Epithelial cell of esophagus (primary cell): ENCODE measurements around the gene GPC5.
A peak's percentile ranks its signal among the peaks of the same experiment; 100 is the strongest.
"Not testable (repeated sequence)": the region's sequence is repeated elsewhere in the genome, so short reads cannot be mapped to it uniquely, and the experiment has no call there.

Experiments
- DNase-seq: peaks from one replicate; pipeline ENCODE4 v3.0.0; 2010; ENCODE audit warnings: low read depth
- H3K4me3 ChIP-seq: 2 replicates; pipeline ENCODE4 v1.5.1; 2011; ENCODE audit warnings: mild to moderate bottlenecking, low read length, control low read depth
- TF ChIP-seq, protein P1 (sequence below): IDR thresholded peaks from 2 replicates; pipeline ENCODE4 v1.5.1; 2011; ENCODE audit warnings: low read depth, mild to moderate bottlenecking, low read length, control low read depth, inconsistent platforms; ENCODE audit not compliant: insufficient read depth; ENCODE audit errors: missing control alignments

GPC5 gene

GRCh38 chr13:92491839-92492238 lies 1093.4 kb downstream of the GPC5 start:
- DNase-seq = no peak
- TF ChIP-seq, protein P1, sequence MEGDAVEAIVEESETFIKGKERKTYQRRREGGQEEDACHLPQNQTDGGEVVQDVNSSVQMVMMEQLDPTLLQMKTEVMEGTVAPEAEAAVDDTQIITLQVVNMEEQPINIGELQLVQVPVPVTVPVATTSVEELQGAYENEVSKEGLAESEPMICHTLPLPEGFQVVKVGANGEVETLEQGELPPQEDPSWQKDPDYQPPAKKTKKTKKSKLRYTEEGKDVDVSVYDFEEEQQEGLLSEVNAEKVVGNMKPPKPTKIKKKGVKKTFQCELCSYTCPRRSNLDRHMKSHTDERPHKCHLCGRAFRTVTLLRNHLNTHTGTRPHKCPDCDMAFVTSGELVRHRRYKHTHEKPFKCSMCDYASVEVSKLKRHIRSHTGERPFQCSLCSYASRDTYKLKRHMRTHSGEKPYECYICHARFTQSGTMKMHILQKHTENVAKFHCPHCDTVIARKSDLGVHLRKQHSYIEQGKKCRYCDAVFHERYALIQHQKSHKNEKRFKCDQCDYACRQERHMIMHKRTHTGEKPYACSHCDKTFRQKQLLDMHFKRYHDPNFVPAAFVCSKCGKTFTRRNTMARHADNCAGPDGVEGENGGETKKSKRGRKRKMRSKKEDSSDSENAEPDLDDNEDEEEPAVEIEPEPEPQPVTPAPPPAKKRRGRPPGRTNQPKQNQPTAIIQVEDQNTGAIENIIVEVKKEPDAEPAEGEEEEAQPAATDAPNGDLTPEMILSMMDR = no peak
- no peak overlapping the region for H3K4me3 ChIP-seq

- no peak for DNase-seq
- no peak overlapping the region for H3K4me3 ChIP-seq
- TF ChIP-seq, protein P1 = no peak
Measured at GRCh38 chr13:92494915-92495314, 1096.5 kb downstream of the GPC5 start.

- TF ChIP-seq, protein P1 = no peak
- H3K4me3 ChIP-seq = no peak overlapping the region
- DNase-seq = no peak
Measured at GRCh38 chr13:92500192-92500591, 1101.8 kb downstream of the GPC5 start.

DNA sequence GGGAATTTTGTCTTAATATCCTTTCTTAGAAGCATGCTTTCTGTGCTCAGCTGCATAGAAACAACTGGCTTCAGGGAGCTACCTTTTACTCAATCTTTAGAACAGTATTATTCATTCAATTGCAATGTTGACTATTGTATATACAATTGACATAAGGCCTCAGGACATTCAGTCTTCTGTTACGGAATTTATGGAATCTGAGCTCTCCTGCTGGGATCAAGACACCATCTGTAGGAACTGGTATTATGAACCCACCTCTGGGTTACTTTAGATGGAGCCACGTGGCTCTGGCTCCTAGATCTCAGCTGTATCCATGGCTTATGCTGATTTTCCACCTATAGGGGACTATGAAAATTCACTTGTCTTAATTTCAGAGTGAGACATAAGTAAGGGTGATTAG lies 1112.0 kb downstream of the GPC5 start:
- H3K4me3 ChIP-seq = no peak overlapping the region
- TF ChIP-seq, protein P1 = no peak
- DNase-seq = peak; percentile 81

- TF ChIP-seq, protein P1 = no peak
- DNase-seq = no peak
- no peak overlapping the region for H3K4me3 ChIP-seq
Measured at GRCh38 chr13:92512852-92513251, 1114.4 kb downstream of the GPC5 start.

- TF ChIP-seq, protein P1 = no peak
- DNase-seq = peak; percentile 26
- no peak overlapping the region for H3K4me3 ChIP-seq
Measured at GRCh38 chr13:92513672-92514071, 1115.3 kb downstream of the GPC5 start.

DNA sequence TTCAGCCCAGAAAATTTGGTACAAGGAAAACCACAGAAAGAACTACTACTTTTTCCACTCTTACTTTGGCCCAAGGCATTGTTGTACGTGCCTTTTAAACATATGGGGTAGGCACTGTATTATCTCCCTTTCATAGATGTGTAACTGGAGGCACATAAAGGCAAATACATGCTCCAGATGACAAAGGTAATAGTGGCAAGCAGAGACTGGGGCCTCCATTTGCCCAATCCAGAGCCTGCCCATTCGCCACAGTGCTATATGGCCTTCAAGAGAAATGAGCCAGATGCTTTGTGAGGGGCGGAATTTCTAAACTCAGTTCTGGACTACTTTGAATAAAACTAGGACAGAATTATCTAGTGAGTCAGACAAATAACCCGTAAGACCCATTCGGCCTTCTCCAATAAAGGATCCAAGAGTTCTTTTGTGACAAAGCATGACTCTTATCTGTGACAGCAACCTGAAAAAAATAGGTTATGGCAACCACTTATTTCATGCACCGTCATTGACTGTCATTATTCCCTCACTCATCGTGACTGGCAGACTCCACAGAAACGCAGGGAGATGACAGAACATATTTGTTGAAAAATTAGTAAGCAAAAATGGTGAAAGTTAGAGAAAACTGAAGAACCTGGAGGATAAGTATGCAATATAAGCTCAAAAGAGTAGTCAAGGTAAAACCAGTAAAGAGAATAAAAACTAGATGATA lies 1116.2 kb downstream of the GPC5 start:
- TF ChIP-seq, protein P1 = no peak
- no peak overlapping the region for H3K4me3 ChIP-seq
- no peak for DNase-seq

GRCh38 chr13:92516878-92517277 lies 1118.5 kb downstream of the GPC5 start:
- H3K4me3 ChIP-seq = not testable (repeated sequence)

GRCh38 chr13:92518622-92519021 lies 1120.2 kb downstream of the GPC5 start:
- H3K4me3 ChIP-seq, DNase-seq: not testable (repeated sequence)

More at GRCh38 chr13:92516878-92517277, 1118.5 kb downstream of the GPC5 start:
- DNase-seq = not testable (repeated sequence)
